Pons (tissue), 1 donor: ENCODE measurements around the gene EPOP.
A peak's percentile ranks its signal among the peaks of the same experiment; 100 is the strongest.

Experiments
- DNase-seq: peaks from one replicate; pipeline ENCODE4 v3.0.0-alpha.2; 2016; ENCODE audit warnings: low spot score

The EPOP gene

DNA sequence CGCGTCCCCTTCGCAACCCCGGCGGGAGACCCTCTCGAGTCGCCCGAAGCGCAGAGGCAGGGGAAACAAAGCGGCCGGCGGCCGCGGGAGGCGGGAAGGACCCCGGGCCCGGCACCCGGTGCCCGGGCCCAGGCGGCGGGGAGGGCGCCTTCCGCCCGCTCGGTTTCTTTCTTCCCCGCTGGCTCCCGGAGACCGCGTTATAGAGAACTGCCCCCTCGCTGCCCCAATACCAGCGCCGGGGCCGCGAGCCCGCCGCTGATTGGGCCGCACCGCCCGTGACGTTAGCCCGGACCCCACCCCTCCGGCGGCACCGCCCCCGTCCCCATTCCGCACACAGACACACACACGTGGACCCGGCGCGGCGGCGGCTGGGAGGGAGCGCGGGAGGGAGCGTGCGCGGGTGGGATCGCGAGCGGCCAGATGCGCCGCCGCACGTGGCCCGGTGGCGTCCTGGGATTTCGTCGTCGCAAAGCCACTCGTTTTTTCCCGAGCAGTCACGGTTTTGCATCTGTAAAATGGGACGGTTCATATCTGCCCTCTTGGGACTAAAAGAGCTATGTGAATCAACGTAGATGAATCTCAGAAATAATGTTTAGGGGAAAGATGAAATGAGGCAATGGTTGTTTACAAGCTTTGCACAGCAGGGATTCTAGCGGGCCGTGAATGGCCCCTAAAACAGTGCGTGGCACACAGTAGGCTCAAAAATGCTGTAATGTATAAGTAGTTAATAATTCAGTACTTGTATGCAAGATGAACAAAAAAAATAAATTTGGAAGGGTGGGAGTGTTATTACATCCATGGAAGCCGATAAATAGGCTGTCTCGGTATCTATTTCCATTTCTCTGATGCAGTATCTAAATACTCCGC lies at the start of gene EPOP:
Gene EPOP, minus strand, starts transcription at position 209 of the 867 bp plus-strand sequence. CDS start 462 bp downstream, outside the sequence.
- DNase-seq: peak; percentile 65

GRCh38 chr17:38721802-38722201 lies 47.0 kb upstream of the EPOP start:
- no peak for DNase-seq

GRCh38 chr17:38720941-38721340 lies 46.2 kb upstream of the EPOP start:
- no peak for DNase-seq

DNA sequence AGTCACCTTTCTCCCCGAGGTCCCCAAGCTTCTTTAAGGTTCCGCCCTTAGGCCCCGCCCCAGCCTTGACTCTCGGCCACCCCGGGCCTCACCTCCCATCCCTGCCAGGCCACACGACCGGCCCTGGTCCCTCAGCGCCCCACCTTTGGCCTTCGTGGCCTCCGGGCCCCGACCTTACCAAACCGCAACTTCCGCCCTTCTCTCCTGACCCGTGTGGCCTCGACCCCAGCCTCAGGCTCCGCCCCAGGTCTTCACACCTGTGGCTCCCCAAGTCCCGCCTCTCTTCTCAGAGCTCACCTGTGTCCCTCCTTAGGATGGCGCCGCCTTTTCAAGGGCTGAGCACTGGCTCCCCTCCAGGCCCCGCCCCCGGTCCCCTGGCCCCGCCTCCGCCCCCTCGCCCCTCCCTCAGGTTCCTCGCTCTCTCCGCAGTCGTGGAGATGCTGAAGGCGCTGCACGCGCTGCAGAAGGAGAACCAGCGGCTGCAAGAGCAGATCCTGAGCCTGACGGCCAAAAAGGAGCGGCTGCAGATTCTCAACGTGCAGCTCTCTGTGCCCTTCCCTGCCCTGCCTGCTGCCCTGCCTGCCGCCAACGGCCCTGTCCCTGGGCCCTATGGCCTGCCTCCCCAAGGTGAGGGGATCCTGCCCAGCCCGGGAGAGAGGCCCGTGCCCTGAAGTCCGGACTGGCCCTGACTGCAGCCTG lies 45.3 kb upstream of the EPOP start:
- no peak for DNase-seq

DNA sequence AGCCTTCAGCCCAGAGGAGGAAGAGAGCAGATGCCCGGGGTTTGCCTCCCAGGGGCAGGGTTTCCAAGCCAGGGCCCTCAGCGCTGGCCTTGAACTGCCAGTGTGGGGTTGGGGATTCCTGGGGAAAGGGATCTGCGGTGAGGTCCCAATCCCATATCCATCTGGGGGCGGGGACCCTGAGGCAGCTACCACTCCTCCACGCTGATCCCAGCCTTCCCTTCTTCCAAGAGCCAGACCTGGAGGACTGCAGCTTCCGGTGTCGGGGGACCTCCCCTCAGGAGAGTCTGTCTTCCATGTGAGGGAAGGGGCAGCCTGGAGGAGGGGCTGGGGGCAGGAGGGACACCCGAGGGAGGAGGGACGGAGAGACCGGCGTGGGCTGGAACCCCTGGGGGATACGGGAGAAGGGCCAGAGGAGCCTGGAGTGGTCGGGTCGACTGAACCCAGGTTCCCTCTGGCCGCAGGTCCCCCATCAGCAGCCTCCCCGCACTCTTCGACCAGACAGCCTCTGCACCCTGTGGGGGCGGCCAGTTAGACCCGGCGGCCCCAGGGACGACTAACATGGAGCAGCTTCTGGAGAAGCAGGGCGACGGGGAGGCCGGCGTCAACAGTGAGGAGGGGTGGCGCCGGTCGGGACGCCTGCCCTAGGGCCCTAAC lies 44.7 kb upstream of the EPOP start:
- DNase-seq: no peak

GRCh38 chr17:38717139-38717745 lies 42.5 kb upstream of the EPOP start:
- no peak for DNase-seq

- no peak for DNase-seq
These were observed 41.7 kb upstream of the EPOP start for GRCh38 chr17:38716368-38717005.

DNA sequence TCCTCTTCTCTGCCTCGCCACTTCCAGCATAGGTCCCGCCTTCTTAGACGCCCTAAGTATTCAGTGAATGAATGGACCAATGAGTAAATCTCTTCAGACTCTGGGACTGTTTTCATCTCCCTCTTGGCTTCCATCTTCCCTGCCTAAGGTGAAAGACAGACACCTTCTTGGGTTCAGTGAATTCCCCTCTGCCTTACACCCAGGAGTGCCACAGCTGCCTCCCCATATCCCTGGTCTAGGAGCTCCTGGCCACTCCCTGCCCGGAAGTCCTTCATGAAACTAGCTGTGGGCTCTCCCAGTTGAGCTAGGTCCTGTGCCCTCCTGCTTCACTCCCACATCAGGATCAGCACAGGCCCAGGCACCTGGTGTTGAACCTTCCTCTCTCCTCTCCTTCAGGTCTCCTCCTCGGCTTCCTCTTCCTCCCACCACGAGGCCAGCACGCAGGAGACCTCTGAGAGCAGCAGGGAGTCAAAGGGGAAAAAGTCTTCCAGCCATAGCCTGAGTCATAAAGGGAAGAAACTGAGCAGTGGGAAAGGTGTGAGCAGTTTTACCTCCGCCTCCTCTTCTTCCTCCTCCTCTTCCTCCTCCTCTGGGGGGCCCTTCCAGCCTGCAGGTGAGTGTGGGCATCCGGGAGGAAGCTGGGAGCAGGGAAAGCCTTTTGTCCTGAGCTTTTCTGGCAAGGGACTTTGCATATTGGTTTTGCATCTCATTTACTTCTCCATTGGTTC lies 40.6 kb upstream of the EPOP start:
- no peak for DNase-seq

- DNase-seq: no peak
These were observed 38.8 kb upstream of the EPOP start for GRCh38 chr17:38713456-38714075.

DNA sequence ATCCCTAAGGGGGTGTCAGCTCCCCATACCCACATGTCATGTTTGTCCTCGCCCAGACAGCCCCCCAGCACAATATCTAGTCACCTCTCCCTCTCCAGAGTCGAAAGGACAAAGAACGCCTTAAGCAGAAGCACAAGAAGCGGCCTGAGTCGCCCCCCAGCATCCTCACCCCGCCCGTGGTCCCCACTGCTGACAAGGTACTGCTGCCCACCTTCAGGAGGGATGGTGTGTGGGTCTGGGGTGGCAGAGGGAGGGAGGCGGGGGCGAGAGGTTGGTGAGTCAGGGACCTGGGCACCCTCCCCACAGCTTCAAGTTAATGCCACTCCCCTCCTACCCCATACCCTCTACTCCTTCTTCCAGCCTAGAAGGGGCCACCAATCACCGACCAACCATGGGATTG lies 37.8 kb upstream of the EPOP start:
- no peak for DNase-seq

- no peak for DNase-seq
These were observed 37.2 kb upstream of the EPOP start for GRCh38 chr17:38711792-38712571.

DNA sequence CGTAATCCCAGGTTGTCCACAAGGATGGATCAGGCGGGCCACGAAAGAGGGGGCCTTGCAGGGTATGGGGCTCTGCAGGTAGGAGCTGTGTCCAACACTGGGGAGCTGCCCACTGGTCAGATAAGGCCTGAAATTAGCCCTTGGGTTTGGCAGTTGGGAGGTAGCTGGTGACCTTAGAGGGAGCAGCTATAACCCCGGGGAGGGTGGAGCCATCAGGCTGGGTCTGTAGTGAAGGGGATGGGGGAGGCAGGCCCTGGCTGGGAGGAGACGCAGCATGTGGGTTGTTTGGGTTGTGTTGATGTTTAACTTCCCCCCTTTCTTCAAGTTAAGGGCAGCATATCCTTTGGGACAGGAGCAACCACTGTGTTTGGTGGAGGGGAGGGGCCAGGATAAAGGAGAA lies 36.2 kb upstream of the EPOP start:
- no peak for DNase-seq

GRCh38 chr17:38710604-38710962 lies 35.8 kb upstream of the EPOP start:
- DNase-seq: no peak

GRCh38 chr17:38709864-38710603 lies 35.3 kb upstream of the EPOP start:
- DNase-seq: no peak

DNA sequence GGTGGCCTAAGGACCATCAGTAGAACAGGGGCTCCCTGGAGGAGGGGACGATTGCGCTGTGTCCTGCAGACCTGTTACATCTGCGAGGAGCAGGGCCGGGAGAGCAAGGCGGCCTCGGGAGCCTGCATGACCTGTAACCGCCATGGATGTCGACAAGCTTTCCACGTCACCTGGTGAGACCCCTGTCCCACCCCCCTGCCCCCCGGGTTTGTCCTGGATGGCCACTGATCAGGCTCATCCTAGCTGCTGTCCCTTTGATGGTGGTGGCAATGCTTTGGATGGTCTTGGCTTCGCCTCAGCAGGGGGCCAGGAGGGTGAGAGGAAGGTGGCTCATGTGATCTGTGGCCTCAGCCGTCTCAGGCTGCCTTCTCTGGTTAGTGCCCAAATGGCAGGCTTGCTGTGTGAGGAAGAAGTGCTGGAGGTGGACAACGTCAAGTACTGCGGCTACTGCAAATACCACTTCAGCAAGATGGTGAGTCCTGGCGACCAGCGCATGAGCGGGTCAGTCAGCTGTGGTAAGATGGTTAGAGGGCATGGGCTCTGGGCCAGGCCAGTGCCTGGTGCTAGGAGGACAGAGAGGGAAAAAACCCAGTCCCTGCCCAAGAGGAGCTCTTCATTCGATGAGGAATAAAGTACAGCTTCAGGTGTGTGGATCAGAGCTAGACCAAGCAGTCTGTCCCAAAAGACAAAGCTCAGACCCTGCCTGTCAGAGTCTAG lies 34.5 kb upstream of the EPOP start:
- no peak for DNase-seq

DNA sequence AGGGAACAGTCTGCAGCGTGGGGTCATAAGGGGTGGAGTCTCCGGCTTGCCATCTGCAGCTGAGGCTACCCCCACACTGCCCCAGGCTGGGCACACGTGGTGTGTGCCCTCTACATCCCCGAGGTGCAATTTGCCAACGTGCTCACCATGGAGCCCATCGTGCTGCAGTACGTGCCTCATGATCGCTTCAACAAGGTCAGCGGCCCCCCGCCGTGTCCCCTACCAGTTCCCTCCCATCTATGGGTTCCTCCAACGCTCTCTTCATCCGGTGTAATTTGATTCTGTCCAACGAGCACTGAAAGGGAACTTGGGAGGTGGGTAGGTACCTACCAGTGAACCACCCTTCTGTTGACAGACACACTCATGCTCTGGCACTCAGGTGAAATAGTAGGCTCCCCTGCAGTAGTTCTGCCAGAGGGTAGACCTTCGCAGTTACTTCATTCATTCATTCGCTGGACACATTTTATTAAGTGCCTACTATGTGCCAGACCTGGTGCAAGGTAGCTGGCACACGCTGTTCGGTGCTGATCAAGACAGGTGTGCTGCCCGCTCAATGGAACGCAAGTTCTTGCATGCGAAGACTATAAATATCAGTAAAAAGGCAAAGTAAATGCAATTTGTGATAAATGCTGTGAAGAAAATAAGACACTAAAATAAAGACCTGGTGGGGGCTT lies 33.1 kb upstream of the EPOP start:
- DNase-seq: no peak

- DNase-seq: peak; percentile 40
These were observed 31.9 kb upstream of the EPOP start for GRCh38 chr17:38706505-38707216.
